ENCODE measurements around the gene STAG3.
"Not testable (repeated sequence)": the region's sequence is repeated elsewhere in the genome, so short reads cannot be mapped to it uniquely, and the experiment has no call there.

The STAG3 gene

DNA sequence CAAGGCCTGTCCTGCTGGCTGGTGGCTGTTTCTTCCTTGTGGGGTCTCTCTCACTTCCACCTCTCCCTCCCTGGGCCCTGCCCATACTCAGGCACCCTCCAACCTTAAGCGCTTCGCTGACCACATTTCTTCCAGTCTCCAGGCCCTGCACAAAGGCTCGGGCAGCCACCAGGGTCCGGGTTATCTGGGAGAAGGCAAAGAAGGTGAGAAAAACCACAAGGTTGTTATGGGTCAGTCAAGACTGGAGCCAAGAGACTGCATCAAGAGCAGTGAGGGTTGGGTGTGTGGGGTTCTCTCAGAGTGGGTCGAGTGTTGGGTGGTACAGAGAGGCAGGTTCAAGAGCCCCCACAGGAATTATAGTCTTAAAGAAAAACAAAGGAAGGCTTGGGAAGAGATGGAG lies 3.1 kb upstream of the STAG3 start:
- no peak for DNase-seq (ENCODE audit: low spot score)

DNA sequence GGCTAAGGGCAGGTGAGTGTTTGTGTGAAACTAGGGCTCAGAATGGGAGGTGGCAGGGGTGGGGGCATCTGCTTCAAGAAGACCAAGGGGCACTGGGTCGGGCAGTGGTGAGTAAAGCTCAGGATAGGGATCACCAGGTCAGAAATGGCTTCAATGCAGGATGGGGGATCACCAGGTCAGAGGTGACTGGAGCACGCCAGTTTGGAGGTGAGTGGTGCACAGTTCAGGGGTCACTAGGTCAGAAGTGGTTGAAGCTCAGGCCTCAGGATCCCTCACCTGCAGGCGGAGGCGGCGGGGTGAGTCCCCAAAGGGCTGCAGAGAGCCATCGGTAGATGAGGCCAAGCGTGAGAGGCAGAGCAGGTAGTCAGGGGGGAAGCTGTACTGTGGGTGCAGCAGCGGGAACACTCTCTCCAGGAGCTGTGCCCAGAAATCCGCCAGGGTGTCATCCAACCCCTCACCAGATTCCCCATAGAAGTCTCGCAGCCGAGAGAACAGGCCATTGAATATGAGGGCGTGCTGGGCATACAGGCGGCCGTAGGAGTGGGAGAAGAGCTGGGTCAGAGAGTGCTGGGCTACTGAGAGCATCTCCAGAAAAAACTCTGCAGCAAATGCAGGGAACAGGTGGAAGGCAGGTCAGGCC lies 2.3 kb upstream of the STAG3 start:
- DNase-seq (ENCODE audit: low spot score): no peak

DNA sequence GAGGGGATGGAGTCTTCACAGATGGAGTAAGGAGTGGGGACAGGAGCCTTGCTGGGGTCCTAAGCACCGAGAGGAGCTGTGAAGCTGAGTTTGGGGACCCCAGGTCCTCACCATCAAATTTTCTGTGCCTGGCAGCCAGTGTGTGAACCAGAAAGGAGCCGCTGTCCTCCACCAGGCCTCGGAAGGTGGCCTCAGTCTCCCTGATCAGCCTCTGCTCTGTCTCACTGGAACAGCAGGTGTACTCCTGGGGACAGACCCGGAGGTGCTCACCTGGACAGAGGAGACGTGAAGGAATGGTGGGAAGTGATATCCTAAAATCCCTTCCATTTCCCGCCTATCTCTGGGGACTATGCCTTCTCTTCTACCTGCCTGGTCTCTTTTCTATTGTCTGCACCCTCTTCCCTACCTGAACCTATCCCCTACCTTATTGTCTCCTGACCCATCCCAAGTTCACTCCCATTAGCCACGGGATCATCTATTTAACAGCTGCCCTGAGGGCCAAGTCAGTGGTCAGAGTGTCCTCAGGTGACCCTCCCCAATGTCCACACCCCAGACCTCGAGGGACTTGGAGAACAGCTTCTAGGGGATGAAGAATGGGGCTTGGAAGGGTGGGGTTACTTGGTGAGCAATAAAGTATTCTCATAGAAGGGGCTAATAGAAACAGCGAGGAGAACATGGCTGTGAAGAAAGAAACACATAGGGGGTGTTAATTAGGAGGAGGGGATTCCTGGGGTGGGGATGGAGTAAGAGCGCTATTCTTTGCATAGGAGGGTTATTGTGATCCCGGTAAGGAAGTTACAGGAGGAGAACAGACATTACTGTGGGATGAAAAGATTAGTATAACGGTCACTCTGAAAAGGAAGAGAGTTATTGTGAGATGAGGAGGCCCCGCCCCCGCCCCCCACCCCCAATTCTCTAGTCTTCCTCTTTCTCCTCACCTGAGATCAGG lies 1.3 kb upstream of the STAG3 start:
- DNase-seq (ENCODE audit: low spot score): no peak

DNA sequence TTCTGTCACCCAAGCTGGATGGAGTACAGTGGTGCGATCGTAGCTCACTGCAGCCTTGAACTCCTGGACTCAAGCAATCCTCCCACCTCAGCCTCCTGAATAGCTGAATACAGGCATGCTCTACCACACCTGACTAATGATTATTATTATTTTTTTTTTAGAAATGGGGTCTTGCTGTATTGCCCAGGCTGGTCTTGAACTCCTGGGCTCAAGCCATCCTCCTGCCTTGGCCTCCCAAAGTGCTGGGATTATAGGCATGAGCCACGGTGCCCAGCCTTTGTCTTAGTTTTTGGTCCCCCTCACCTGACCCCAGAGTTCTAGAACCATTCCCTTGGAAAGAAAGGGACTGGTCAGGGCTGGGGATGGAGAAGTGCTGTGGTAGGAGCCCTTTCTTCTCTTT lies 2.4 kb downstream of the STAG3 start:
- not testable (repeated sequence) for DNase-seq (ENCODE audit: low spot score)

DNA sequence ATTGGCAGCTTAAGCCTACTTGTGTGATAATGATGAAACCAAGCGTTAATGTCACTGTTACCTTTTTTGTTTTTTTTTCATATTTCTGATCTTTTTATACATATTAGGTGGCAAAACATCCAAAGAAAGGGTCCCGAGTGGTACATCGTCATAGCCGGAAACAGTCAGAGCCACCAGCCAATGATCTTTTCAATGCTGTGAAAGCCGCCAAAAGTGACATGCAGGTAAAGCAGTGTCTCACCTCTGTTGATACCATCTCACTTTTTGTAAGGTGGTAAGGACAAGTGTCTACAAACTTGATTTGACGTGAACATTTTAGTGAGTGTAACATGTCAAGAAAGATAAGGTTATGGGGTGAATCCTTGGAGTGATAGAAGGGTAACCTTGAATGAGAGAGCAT lies 4.9 kb downstream of the STAG3 start:
- DNase-seq (ENCODE audit: low spot score): not testable (repeated sequence)

DNA sequence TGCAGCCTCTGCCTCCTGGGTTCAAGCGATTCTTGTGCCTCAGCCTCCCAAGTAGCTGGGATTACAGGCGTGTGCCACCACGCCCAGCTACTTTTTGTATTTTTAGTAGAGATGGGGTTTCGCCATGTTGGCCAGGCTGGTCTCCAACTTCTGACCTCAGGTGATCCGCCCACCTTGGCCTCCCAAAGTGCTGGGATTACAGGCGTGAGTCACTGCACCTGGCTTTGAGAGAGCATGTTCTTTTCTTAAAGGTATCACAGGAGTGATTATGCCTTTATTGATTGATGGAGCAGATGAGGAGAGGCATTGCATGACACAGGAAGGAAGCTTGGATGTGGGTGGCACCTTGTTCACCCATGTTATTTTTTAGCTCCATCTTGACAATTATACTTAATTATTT lies 5.4 kb downstream of the STAG3 start:
- not testable (repeated sequence) for DNase-seq (ENCODE audit: low spot score)

DNA sequence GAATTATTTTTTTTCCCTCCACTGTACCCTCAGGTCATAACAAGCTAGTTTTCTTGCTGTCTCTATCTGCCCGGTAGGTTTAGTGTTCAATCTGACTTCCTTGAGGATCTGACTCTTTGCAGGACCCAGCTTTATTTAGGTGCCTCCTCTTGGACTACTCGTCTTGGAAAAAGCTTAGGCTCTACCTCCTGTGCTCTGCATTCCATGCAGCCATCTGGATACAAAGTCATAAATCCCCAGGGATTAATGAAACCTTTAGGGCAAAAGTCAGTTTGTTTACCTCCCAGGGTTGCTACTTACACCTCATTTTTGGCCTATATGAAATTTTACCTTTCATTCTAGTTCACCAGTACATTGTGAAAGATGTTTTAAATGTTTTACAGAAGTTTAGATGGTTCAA lies 8.0 kb downstream of the STAG3 start:
- DNase-seq (ENCODE audit: low spot score): no peak

DNA sequence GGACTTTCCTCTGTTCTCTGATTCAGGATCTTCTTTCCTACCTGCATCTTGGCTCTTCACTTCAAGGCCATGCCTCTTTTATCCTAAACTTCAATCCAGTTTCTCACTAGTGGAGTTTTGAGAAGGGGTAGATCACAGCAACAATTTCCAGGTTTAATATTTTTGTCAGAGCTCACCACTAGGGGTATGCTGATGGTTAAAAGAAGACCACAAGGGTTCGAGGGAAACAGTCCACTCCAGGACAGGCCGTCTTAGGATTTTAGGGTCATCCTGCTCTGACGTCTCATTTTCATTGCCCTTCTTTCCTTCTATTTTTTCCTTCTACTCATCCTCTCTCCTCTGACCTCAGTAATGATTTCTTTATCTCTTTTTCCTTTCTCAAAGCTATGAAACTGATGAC lies 11.3 kb downstream of the STAG3 start:
- DNase-seq (ENCODE audit: low spot score): no peak

DNA sequence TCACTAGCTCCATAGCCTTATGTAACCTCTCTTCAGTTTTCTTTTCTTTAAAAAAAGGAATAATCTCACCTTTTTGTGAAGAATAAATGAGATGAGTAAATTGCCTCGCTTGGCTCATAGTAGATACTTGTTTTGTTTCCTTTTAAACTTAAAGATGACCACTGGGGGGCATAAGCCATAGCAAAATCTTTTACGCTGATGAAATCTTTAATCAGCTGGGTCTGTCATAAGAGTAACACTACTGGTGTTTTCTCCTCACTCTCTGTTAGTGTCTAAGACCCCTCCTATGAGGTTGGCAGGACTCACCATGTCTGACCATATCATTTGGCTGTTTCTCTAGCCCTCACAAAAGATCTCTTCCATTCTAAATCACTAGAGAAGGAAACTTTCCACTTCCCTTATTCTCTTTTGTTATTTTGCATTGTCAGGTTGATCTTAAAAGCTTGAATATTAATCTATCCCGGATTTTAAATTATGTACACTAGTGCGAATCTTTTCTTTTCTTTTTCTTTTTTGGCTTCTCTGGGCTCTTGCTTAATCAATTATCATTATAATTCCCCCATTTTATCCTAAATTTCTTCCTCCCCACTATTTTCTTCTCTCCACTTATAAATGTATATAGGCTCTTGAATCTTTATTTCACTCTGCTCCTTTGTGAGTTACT lies 12.5 kb downstream of the STAG3 start:
- peak; percentile 76 for DNase-seq (ENCODE audit: low spot score)

DNA sequence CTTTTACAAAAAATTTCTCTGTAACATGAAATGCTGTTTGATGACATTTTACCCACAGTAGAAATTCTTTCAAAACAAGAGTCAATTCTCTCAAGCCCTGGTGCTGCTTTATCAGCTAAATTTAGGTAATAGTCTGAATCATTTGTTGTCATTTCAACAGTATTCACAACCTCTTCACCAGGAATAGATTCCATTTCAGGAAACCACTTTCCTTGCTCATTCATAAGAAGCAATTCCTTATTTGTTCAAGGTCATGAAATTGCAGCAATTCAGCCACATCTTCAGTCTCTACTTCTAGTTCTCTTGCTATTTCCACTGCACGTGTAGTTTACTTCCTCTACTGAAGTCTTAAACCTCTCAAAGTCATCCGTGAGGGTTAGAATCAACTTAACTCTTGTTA lies 14.1 kb downstream of the STAG3 start:
- no peak for DNase-seq (ENCODE audit: low spot score)

DNA sequence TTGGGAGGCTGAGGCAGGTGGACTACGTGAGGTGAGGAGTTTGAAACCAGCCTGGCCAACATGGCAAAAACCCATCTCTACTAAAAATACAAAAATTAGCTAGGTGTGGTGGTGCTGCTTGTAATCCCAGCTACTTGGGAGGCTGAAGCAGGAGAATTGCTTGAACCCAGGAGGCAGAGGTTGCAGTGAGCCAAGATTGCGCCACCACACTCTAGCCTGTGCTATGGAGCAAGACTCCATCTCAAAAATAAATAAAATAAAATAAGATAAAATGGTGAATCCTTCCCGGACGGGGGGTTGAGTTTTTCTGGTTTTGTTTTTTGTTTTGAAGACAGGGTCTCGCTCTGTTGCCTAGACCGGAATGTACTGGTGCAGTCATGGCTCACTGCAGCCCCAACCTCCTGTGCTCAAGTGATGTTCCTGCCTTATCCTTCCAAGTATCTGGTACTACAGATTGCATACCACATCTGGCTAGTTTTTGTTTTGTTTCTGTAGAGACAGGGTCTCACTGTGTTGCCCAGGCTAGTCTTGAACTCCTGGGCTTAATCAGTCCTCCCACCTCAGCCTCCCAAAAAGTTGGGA lies 14.7 kb downstream of the STAG3 start:
- not testable (repeated sequence) for DNase-seq (ENCODE audit: low spot score)

DNA sequence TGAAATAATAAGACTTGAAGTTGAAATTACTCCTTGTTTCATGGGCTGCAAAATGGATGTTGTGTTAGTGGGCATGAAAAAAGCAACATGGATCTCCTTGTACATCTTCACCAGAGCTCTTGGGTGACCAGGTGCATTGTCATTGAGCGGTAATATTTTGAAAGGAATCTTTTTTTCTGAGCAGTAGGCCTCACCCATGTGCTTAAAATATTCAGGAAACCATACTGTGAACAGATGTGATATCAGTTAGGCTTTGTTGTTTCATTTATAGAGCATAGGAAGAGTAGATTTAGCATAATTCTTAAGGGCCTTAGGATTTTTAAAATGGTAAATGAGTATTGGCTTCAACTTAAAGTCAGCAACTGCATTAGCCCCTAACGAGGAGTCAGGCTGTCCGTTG lies 15.3 kb downstream of the STAG3 start:
- DNase-seq (ENCODE audit: low spot score): no peak

DNA sequence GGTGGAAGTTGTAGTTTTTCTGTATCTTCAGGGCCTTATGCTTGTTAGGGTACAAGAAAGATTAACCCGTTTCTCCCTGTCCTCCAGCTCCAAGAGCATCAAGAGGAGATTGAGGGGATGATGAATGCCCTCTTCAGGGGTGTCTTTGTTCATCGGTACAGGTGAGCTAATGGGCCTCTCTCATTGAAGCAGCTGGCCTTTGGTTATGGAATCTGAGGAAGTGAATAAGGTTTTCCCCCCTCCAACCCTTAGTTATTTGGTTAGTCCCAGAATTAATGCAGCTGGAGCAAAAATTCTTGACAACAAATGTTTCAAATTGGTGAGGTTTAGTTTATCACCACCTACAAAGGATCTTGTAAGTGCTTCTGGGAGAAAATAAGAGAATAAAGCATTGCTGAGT lies 17.5 kb downstream of the STAG3 start:
- no peak for DNase-seq (ENCODE audit: low spot score)

DNA sequence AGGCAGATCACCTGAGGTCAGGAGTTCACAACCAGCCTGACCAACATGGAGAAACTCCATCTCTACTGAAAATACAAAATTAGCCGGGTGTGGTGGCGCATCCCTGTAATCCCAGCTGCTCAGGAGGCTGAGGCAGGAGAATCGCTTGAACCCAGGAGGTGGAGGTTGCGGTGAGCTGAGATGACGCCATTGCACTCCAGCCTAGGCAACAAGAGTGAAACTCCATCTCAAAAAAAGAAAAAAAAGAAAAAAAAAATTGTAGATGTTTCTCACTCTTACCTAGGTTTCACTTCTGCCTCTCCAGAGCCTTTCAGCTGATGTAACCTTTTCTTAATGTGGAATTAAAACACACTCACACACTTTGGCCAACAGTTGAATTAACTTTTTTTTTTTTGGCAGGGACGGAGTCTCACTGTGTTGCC lies 18.2 kb downstream of the STAG3 start:
- DNase-seq (ENCODE audit: low spot score): not testable (repeated sequence)

DNA sequence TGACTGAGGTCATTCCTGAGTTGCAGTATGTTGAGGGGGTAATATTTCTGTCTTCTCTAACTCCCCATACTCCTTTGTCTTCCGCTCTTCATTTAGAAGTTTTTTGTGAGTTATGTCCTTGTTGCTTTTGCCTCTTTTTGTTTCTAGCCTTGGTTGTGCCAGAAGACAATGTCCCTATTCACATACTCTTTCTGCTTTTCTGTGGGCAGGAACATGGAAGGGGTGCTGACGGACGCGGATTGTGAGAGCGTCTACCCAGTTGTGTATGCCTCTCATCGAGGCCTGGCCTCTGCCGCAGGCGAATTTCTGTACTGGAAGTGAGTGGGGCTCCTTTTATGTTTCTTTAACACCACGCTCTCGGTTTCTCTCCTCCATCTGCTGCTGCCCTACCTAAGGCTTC lies 20.5 kb downstream of the STAG3 start:
- DNase-seq (ENCODE audit: low spot score): no peak

DNA sequence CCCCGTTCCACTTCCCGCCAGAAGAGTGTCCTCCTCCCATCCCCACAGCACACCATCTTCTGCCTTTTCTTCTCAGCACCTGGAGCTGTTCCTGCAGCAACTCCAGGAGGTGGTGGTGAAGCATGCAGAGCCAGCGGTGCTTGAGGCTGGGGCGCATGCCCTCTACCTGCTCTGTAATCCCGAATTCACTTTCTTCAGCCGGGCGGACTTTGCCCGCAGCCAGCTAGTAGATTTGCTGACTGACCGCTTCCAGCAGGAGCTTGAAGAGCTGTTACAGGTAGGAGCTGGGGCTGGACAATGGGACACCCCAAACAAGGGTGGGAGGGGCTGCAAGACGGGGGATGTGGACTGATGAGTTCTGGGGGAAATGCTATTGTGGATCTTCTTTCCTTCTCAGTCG lies 23.0 kb downstream of the STAG3 start:
- DNase-seq (ENCODE audit: low spot score): no peak

DNA sequence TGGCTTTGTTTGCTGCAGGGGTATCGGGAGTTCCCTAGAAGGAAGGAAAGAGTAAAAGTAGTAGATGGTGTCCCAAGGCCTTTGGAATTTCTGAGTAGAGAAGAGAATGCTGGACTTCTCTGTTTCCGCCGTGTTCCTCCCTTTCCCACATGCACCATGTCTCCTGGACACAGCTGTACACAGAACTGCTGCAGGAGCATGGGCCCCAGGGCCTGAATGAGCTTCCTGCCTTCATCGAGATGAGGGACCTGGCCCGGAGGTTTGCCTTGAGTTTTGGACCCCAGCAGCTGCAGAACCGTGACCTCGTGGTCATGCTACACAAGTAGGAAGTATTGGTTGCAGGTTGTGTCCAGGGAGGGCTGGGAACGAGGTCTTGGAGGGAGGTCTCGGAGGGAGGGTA lies 26.7 kb downstream of the STAG3 start:
- no peak for DNase-seq (ENCODE audit: low spot score)

DNA sequence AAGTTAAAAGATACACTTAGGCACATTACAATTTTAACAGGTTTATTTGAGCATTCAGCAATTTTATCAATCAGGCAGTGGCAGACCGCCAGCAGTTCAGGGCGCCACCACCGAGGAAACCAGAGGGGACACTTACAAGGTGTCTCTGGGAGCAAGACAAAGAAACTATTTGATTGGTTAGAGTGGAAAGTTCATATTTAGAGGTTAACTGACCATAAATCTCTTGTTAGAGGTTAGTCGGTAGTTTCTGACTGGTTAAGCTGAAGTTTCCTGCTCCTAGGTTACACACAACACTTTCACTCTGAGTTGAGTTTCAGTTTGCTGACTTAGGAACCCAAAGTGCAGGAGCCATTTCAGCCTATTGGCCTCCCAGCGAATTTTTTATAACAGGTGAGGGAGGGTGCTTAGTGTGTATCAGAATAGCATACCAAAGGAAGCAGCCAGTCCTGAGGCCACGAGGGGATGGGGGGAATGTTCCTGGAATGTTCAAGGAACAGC lies 31.2 kb downstream of the STAG3 start:
- no peak for DNase-seq (ENCODE audit: low spot score)

DNA sequence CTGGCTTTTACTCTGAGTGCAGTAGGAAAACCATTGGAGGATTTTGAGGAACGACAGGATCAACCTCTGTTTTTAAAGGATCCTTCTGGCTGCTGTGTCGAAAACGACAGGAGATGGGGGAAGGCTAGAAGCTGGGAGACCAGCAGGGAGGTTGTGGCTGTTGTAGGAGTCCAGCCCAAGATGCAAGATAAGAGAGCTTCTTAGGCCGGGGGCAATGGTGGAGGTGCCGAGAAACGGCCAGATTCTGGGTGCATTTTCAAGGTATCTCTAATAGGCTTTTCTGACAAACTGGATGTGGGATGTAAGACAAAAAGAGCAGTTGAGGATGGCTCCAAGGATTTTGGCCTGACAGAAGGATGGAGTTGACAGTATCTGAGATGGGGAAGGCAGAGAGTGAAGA lies 31.8 kb downstream of the STAG3 start:
- no peak for DNase-seq (ENCODE audit: low spot score)

DNA sequence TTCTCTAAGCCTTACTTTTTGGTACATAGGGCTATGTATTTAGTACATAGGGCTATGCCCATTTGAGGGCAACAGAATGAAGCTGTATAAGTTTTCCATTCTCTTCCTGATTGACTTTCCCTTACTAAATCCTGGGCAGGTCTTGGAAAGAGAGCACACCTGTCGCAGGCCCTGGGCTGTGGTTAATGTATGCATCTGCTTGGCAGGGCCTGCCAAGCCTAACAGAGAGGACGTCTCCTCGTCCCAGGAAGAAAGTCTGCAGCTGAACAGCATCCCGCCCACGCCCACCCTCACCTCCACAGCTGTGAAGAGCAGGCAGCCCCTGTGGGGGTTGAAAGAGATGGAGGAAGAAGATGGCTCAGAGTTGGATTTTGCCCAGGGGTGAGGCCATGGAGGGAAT lies 33.1 kb downstream of the STAG3 start:
- no peak for DNase-seq (ENCODE audit: low spot score)

DNA sequence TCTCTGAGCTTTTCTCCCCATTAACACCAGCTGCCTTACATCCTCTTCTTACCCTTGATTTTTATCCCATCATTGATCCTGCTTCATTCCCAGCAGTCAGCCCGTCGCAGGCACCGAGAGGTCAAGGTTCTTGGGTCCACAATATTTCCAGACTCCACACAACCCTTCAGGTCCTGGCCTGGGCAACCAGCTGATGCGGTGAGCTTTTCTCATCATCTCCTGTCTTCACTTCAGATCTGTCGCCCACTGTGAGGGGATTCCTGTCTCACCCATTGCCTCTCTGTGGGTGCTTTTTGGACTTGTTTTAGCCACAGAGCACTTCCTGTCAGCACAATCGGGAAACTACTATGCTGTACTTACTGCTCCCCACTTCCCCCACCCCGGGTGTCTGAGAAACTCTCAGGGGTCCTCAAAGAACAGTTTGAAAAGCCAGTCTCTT lies 33.6 kb downstream of the STAG3 start:
- no peak for DNase-seq (ENCODE audit: low spot score)

DNA sequence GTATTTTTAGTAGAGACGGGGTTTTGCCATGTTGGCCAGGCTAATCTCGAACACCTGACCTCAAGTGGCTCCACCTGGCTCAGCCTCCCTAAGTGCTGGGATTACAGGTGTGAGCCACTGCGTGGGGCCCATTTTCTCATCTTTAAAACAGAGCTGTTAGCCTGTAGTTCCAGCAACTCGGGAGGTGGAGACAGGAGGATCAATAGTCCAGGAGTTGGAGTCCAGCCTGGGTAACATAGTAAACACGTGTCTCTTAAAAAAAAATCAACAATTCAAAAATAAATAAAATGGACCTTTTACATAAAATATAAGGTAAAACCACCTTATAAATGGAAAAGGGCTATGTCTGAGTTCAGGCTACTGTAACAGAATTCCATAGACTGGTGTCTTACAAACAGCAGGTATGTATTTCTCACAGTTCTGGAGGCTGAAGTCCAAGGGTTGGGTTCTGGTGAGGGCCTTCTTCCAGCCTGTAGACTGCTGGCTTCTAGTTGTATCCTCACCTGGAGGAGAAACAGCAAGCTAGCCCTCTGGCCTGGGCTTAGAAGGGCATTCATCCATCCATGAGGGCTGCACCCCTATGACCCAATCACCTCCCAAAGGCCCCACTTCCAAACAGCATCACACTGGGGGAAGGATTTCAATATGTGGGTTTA lies 35.0 kb downstream of the STAG3 start:
- no peak for DNase-seq (ENCODE audit: low spot score)
